Hepatocyte (in vitro differentiated cells): ENCODE results near the gene RBMS1.

ENCODE experiments used
- CTCF ChIP-seq: fragments of 200-600 bp; sonication (generic); IDR thresholded peaks from 2 replicates; pipeline ENCODE4 v1.5.1; 2016; ENCODE audit warnings: antibody characterized with exemption, mild to moderate bottlenecking; ENCODE audit not compliant: poor library complexity
- EZH2 ChIP-seq: fragments of 200-600 bp; sonication (generic); IDR thresholded peaks from 2 replicates; pipeline ENCODE4 v1.6.1; 2016; ENCODE audit warnings: antibody characterized with exemption, mild to moderate bottlenecking, borderline replicate concordance
- EZH2phosphoT487 ChIP-seq: fragments of 200-600 bp; sonication (generic); IDR thresholded peaks from one replicate; pipeline ENCODE4 v1.6.1; 2018; ENCODE audit warnings: antibody characterized with exemption, mild to moderate bottlenecking, low read depth, moderate library complexity; ENCODE audit not compliant: unreplicated experiment, severe bottlenecking

GRCh38 chr2:160482673-160483072 lies 10.9 kb downstream of the RBMS1 start:
- TF ChIP-seq EZH2, result no peak
- no peak for TF ChIP-seq CTCF
- TF ChIP-seq EZH2phosphoT487, result no peak
